NK-92 (cell line): ENCODE measurements around the gene TLL2.

Experiments used
- DNase-seq: peaks from one replicate; lab custom pipeline; 2025; ENCODE audit not compliant: unreplicated experiment; lab: John Stamatoyannopoulos, UW

TLL2 gene

GRCh38 chr10:96367470-96367869 is 146.3 kb downstream of the TLL2 start:
- no peak for DNase-seq

GRCh38 chr10:96366508-96366907 is 147.2 kb downstream of the TLL2 start:
- DNase-seq, result no peak

GRCh38 chr10:96365571-96365970 is 148.2 kb downstream of the TLL2 start:
- no peak for DNase-seq

GRCh38 chr10:96360766-96361165 is 153.0 kb downstream of the TLL2 start:
- no peak for DNase-seq

- DNase-seq, result no peak
Measured at GRCh38 chr10:96360331-96360730, 153.4 kb downstream of the TLL2 start.

- DNase-seq, result no peak
Measured at GRCh38 chr10:96359616-96360015, 154.1 kb downstream of the TLL2 start.

- DNase-seq, result no peak
Measured at GRCh38 chr10:96358851-96359540, 154.7 kb downstream of the TLL2 start, which contains the start of gene OPALIN. TSS of gene OPALIN (minus strand) at chr10:96359002. CDS start at chr10:96358896, 106 bp downstream.

- no peak for DNase-seq
Measured at GRCh38 chr10:96357038-96357620, 156.6 kb downstream of the TLL2 start.

GRCh38 chr10:96352582-96352981 is 161.1 kb downstream of the TLL2 start:
- DNase-seq, result no peak

- DNase-seq, result no peak
Measured at GRCh38 chr10:96352027-96352426, 161.7 kb downstream of the TLL2 start.

- no peak for DNase-seq
Measured at GRCh38 chr10:96346295-96346694, 167.4 kb downstream of the TLL2 start.

GRCh38 chr10:96345222-96345621 is 168.5 kb downstream of the TLL2 start:
- no peak for DNase-seq

GRCh38 chr10:96344178-96344577 is 169.5 kb downstream of the TLL2 start:
- DNase-seq, result no peak

- no peak for DNase-seq
Measured at GRCh38 chr10:96342402-96342801, 171.3 kb downstream of the TLL2 start.

- DNase-seq, result no peak
Measured at GRCh38 chr10:96341219-96342182, 172.2 kb downstream of the TLL2 start.

GRCh38 chr10:96339956-96340904 is 173.5 kb downstream of the TLL2 start:
- no peak for DNase-seq

GRCh38 chr10:96339383-96339782 is 174.3 kb downstream of the TLL2 start:
- DNase-seq, result no peak

GRCh38 chr10:96338279-96338925 is 175.3 kb downstream of the TLL2 start:
- DNase-seq, result no peak

- DNase-seq, result no peak
Measured at GRCh38 chr10:96337106-96337505, 176.6 kb downstream of the TLL2 start.
